Measurements from ENCODE around the gene PFAS.

Gene PFAS

DNA sequence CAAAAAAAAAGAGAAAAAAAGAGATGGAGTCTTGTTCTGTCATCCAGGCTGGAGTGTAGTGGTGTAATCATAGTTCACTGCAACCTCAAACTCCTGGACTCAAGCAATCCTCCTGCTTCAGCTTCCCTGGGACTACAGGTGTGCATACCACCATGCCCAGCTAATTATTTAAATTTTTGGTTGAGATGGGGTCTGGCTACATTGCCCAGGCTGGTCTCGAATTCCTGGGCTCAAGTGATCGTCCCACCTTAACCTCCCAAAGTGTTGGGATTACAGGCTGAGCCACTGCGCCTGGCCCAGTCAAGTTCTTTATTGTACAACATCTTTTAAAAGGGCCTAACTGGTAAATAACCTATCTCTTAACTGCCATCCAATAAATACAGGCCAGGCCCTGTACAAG lies 33.3 kb downstream of the PFAS start:
- Histone ChIP-seq H3K4me1 (ENCODE audit: control insufficient read depth, insufficient read depth, low read length) (no peaks in the 10 kb centered on the region), H3K27me3 (ENCODE audit: control insufficient read depth, insufficient read depth, low read length) (no peaks in the 10 kb centered on the region), H3K9ac (ENCODE audit: low read depth, low read length) (no peak overlapping the region), H3K36me3 (ENCODE audit: control insufficient read depth, insufficient read depth, low read length) (no peaks in the 10 kb centered on the region), H3K4me3 (ENCODE audit: low read depth, low read length) (no peak overlapping the region), H3K9me3 (ENCODE audit: control insufficient read depth, insufficient read depth, low read length) (no peaks in the 10 kb centered on the region)

DNA sequence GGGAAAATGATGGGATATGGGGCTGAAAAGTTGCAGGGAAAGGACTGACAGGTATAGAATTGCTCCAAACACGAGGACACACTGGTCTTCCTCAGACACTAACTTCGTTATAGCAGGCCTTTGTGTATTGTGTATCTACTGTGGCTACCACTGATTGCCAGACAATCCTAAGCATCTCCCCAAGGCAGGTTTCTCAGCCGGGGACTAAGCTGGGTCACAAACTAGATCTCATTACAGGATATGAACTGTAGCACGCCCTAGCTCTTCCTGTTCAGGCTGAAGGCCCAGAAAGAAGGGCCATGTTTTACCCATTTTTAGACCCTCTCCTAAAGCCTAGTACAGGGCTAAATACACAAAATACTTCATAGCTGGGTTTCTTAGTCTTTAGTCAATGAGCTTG lies 34.3 kb downstream of the PFAS start:
- H3K4me1 ChIP-seq (ENCODE audit: control insufficient read depth, insufficient read depth, low read length): no peaks in the 10 kb centered on the region
- no peaks in the 10 kb centered on the region for H3K36me3 ChIP-seq (ENCODE audit: control insufficient read depth, insufficient read depth, low read length)
- no peaks in the 10 kb centered on the region for H3K27me3 ChIP-seq (ENCODE audit: control insufficient read depth, insufficient read depth, low read length)
- H3K9me3 ChIP-seq (ENCODE audit: control insufficient read depth, insufficient read depth, low read length): no peaks in the 10 kb centered on the region
- no peak overlapping the region for H3K4me3 ChIP-seq (ENCODE audit: low read depth, low read length)
- no peak overlapping the region for H3K9ac ChIP-seq (ENCODE audit: low read depth, low read length)

DNA sequence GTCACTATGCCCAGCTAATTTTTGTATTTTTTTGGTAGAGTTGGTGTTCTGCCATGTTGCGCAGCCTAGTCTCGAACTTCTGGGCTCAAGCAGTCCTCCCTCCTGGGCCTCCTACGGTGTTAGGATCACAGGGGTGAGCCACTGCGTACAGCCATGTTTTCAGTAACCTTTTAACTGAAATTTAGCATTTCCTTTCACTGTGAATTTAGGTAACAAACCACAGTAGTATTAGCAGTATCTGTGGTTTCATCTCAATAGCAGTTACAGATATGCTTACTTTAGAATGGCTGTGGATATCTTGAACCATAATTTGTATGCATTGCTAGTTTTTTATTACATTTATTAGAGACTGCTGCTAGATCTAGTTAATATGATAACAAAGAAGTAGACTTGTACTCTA lies 35.0 kb downstream of the PFAS start:
- H3K4me3 ChIP-seq (ENCODE audit: low read depth, low read length): no peak overlapping the region
- H3K4me1 ChIP-seq (ENCODE audit: control insufficient read depth, insufficient read depth, low read length): no peaks in the 10 kb centered on the region
- no peaks in the 10 kb centered on the region for H3K36me3 ChIP-seq (ENCODE audit: control insufficient read depth, insufficient read depth, low read length)
- H3K9ac ChIP-seq (ENCODE audit: low read depth, low read length): no peak overlapping the region
- H3K9me3 ChIP-seq (ENCODE audit: control insufficient read depth, insufficient read depth, low read length): no peaks in the 10 kb centered on the region
- no peaks in the 10 kb centered on the region for H3K27me3 ChIP-seq (ENCODE audit: control insufficient read depth, insufficient read depth, low read length)

DNA sequence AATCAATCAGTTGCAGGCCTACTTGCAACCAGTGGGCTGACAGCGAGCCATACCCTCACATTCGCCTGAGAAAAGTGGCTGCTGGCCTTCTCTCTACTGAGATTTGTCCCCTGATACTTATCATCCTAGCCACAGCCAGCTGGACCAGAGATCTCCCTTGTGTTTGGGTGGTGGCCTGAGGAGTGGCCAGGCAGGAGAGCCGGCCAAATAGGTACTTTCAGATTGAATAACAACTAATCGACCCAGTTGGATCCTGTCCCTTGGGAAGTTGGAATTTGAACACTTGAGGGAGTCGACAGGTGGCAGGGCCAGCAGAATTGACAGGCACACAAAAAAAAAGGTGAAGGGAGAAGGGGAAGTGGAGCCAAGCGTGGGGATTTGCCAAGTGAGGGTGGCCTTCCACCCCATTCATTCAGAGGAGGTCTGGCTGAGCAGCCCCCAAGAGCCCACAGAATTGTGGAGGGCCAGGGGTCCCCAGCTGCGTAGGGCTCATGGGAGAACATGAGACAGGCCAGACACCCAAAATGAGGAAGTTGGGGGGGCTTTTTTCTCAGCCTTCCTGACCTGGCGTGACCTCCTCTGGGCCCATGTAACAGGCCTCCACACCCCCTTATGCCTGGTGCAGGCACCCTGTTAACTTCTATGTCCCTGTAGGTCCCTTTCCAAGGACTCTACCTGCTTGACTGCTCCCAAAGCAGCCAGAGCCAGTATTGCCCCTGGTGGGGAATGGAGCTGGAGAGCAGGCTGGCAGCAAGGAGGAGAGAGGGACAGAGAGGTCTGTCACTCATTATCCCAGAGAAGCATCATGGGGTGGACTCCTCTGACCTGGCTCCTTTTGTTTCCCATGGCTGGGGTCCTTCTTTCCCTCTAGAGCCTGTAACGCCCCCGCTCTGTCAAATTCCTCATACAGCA lies 36.4 kb downstream of the PFAS start:
- H3K36me3 ChIP-seq (ENCODE audit: control insufficient read depth, insufficient read depth, low read length): peaks cover 2% of the 10 kb centered on the region
- no peaks in the 10 kb centered on the region for H3K9me3 ChIP-seq (ENCODE audit: control insufficient read depth, insufficient read depth, low read length)
- no peak overlapping the region for H3K9ac ChIP-seq (ENCODE audit: low read depth, low read length)
- no peak overlapping the region for H3K4me3 ChIP-seq (ENCODE audit: low read depth, low read length)
- no peaks in the 10 kb centered on the region for H3K27me3 ChIP-seq (ENCODE audit: control insufficient read depth, insufficient read depth, low read length)
- no peaks in the 10 kb centered on the region for H3K4me1 ChIP-seq (ENCODE audit: control insufficient read depth, insufficient read depth, low read length)

DNA sequence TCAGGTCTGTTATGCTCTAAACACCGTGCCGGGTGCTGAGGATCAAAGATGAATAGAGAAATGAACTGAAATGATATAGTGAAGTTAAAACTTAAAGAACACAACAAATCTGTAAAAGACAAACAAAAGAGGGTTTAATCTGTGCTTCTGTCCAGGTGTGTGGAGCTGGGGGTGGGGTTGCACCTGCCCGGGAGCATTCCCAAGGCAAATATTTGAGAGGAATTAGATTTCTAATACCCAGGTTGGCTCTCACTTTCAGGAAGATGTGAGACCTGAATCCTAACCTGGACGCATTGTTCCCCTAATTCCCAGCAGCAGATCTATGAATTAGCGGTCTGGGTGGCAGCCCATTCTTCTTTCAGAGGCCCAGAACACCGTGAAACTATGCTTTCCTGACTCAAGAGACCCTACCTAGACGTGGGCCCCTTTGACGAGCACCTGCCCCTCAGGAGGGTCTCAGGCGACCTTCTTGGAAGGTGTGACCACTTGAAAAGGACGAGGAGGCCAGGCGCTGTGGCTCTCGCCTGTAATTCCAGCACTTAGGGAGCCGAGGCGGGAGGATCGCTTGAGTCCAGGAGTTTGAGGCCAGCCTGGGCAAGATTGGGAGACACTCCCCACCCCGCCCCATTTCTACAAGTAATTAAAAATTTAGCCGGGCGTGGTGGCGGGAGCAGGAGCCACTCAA lies 38.7 kb downstream of the PFAS start:
- no peaks in the 10 kb centered on the region for H3K4me1 ChIP-seq (ENCODE audit: control insufficient read depth, insufficient read depth, low read length)

DNA sequence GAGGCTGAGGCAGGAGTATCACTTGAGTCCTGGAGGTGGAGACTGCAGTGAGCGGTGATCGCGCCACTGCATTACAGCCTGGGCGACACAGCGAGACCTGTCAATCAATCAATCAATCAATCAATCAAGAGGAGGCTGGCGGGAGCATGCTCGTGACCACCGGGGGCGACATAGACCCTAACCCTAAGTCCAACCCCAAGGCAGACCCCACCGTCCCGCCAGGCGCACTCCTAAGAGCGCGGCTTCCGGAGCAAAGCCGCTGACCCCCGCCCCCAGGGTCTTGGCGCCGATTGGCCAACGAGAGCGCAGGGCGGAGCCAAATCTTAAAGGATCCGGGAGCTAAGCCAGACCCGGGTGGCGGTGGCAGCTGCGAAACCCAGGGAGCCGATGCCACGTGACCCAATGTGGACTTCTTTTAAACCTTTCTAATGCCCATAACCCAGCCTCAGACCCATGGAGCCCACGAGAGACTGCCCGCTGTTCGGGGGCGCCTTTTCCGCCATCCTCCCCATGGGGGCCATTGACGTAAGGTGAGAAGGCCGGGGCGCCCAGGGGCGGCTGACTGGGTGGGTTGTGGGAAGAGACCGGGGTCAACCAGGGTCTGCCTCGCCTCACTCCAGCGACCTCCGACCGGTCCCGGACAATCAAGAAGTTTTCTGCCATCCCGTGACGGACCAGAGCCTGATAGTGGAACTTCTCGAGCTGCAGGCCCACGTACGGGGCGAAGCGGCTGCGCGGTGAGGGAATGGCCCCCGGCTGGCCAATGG lies 39.4 kb downstream of the PFAS start, which contains the start of gene RANGRF:
Gene RANGRF, plus strand, starts transcription at position 335 of the 767 bp plus-strand sequence. Its CDS starts 119 bp downstream, at position 454.
- peaks cover 2% of the 10 kb centered on the region for H3K36me3 ChIP-seq (ENCODE audit: control insufficient read depth, insufficient read depth, low read length)
- peak within 1 kb of the TSS; percentile 81 for H3K9ac ChIP-seq (ENCODE audit: low read depth, low read length)
- H3K4me1 ChIP-seq (ENCODE audit: control insufficient read depth, insufficient read depth, low read length): no peaks in the 10 kb centered on the region
- no peaks in the 10 kb centered on the region for H3K27me3 ChIP-seq (ENCODE audit: control insufficient read depth, insufficient read depth, low read length)
- no peaks in the 10 kb centered on the region for H3K9me3 ChIP-seq (ENCODE audit: control insufficient read depth, insufficient read depth, low read length)
- peak within 1 kb of the TSS; percentile 92 for H3K4me3 ChIP-seq (ENCODE audit: low read depth, low read length)

More for the DNA sequence above, 38.7 kb downstream of the PFAS start:
- H3K4me3 ChIP-seq (ENCODE audit: low read depth, low read length): peak overlapping the region; percentile 92
- peak overlapping the region; percentile 60 for H3K9ac ChIP-seq (ENCODE audit: low read depth, low read length)
- H3K9me3 ChIP-seq (ENCODE audit: control insufficient read depth, insufficient read depth, low read length): no peaks in the 10 kb centered on the region
- peaks cover 2% of the 10 kb centered on the region for H3K36me3 ChIP-seq (ENCODE audit: control insufficient read depth, insufficient read depth, low read length)
- no peaks in the 10 kb centered on the region for H3K27me3 ChIP-seq (ENCODE audit: control insufficient read depth, insufficient read depth, low read length)

DNA sequence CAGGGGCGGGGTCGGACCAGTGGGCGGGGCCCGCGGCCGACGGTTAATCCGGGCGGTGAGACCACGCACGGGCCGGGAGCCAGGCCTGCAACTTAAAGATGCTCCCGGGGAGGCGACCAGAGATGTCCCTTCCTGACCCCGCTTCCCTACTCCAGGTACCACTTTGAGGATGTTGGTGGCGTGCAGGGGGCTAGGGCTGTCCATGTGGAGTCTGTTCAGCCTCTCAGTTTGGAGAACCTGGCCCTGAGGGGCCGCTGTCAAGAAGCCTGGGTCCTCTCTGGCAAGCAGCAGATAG lies 40.0 kb downstream of the PFAS start:
- no peaks in the 10 kb centered on the region for H3K9me3 ChIP-seq (ENCODE audit: control insufficient read depth, insufficient read depth, low read length)
- no peaks in the 10 kb centered on the region for H3K4me1 ChIP-seq (ENCODE audit: control insufficient read depth, insufficient read depth, low read length)
- peaks cover 2% of the 10 kb centered on the region for H3K36me3 ChIP-seq (ENCODE audit: control insufficient read depth, insufficient read depth, low read length)
- H3K27me3 ChIP-seq (ENCODE audit: control insufficient read depth, insufficient read depth, low read length): no peaks in the 10 kb centered on the region
- peak overlapping the region; percentile 81 for H3K9ac ChIP-seq (ENCODE audit: low read depth, low read length)
- H3K4me3 ChIP-seq (ENCODE audit: low read depth, low read length): peak overlapping the region; percentile 92

DNA sequence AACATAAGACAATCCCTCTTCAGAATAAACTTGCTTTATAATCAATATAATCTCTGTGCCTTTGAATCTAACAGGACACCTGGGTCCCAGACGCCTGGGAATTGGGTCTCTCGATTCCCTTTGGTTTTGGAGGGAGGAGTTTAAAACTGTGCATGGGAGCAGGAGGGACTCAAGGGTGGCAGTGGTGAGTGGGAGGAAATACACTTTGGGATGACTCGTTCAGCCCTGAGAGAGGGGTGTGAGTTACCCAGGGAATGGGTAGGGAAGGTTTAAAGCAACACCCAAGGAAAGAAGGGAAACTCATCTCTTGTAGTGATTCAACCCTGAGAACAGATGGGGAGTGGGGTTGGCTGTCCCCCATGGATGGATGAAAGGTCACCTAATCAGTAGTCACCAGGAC lies 41.0 kb downstream of the PFAS start:
- no peaks in the 10 kb centered on the region for H3K4me1 ChIP-seq (ENCODE audit: control insufficient read depth, insufficient read depth, low read length)

DNA sequence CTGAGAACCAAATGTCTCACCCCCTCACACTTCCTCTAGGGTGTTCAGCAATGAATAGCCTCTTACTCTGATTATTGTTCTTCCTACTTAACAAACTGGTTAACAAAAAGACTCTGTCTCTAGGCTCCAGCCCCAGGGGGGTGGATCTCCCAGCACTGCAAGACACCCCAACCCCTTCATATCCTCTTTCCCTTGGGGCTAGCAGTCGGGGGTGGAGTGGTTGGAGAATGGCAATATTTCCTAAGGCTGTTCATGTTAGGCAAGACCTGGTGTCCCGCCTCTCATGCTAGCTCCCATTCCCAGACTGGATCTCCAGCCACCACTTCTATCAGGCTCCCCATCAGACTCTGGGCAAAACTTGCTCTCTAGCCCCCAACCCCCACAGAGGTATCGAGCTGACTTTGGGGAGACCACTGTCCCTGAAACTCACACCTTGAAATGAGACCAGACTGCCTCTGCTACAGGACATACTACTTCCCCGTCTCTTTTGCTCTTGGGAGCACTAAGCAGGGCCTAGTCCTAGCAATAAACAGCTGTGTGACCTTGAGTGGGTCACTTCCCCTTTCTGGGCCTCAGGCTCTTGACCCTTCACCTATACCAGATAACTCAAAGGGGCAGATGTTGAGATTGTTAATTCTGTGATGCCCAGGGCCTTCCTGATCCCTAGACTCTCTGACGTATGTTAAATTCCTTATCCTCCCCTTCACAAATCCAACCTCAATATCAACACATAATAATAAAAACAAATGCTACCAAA lies 43.7 kb downstream of the PFAS start:
- no peak overlapping the region for H3K9ac ChIP-seq (ENCODE audit: low read depth, low read length)

More for the DNA sequence above, 41.0 kb downstream of the PFAS start:
- H3K36me3 ChIP-seq (ENCODE audit: control insufficient read depth, insufficient read depth, low read length): peaks cover 2% of the 10 kb centered on the region
- no peak overlapping the region for H3K4me3 ChIP-seq (ENCODE audit: low read depth, low read length)
- no peak overlapping the region for H3K9ac ChIP-seq (ENCODE audit: low read depth, low read length)
- H3K27me3 ChIP-seq (ENCODE audit: control insufficient read depth, insufficient read depth, low read length): no peaks in the 10 kb centered on the region
- H3K9me3 ChIP-seq (ENCODE audit: control insufficient read depth, insufficient read depth, low read length): no peaks in the 10 kb centered on the region

DNA sequence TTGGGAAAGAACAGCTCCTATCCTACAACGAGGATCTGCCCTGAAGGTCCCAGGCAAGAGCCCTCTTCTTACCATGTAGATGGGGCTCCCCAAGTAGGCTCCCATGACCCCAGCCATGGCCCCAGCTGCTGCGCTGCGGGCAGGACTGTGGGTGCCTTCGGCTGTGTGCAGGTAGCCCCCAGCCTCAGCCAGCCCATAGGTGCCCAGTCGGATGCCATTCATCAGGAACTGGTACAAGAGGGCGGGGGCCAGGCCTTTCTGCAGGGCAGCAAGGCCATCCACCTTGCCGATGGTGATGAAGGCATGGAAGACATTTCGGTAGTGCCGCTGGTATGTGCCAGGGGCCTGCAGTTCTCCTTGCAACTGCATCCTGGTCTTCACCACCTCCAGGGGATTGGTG lies 45.3 kb downstream of the PFAS start:
- Histone ChIP-seq H3K9ac (ENCODE audit: low read depth, low read length) (no peak overlapping the region), H3K4me1 (ENCODE audit: control insufficient read depth, insufficient read depth, low read length) (no peaks in the 10 kb centered on the region), H3K4me3 (ENCODE audit: low read depth, low read length) (peak overlapping the region; percentile 64)

More for the DNA sequence above, 43.7 kb downstream of the PFAS start:
- no peaks in the 10 kb centered on the region for H3K9me3 ChIP-seq (ENCODE audit: control insufficient read depth, insufficient read depth, low read length)
- H3K36me3 ChIP-seq (ENCODE audit: control insufficient read depth, insufficient read depth, low read length): peaks cover 2% of the 10 kb centered on the region
- no peaks in the 10 kb centered on the region for H3K4me1 ChIP-seq (ENCODE audit: control insufficient read depth, insufficient read depth, low read length)
- H3K27me3 ChIP-seq (ENCODE audit: control insufficient read depth, insufficient read depth, low read length): no peaks in the 10 kb centered on the region
- no peak overlapping the region for H3K4me3 ChIP-seq (ENCODE audit: low read depth, low read length)

DNA sequence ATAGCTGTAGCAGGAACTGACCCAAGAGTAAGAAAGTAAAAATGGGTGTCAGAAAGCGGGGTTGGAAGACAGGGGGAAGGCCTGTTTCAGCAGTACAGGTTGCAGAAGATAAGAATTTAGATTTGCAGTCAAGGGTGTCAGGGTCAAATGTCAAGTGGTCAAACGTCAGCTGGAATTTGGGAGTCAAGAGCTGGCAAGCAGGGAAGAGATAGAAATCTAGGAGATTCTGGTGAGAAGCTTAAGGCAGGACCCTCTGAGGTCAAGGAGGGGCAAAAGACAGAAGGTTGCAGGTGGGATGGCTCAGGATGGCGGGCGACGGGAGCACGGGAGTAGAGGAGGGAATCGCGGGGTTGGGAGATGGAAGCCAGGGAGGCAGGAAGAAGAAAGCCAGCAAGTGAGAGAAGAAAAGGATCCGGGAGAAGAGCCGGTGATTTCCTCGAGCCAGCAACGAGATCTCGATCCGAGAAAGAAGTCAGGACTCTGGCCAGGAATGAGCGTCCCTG lies 45.8 kb downstream of the PFAS start:
- no peaks in the 10 kb centered on the region for H3K9me3 ChIP-seq (ENCODE audit: control insufficient read depth, insufficient read depth, low read length)
- H3K4me3 ChIP-seq (ENCODE audit: low read depth, low read length): peak overlapping the region; percentile 64
- no peaks in the 10 kb centered on the region for H3K4me1 ChIP-seq (ENCODE audit: control insufficient read depth, insufficient read depth, low read length)
- H3K27me3 ChIP-seq (ENCODE audit: control insufficient read depth, insufficient read depth, low read length): no peaks in the 10 kb centered on the region
- no peak overlapping the region for H3K9ac ChIP-seq (ENCODE audit: low read depth, low read length)
- H3K36me3 ChIP-seq (ENCODE audit: control insufficient read depth, insufficient read depth, low read length): peaks cover 2% of the 10 kb centered on the region

More for the DNA sequence above, 45.3 kb downstream of the PFAS start:
- Histone ChIP-seq H3K27me3 (ENCODE audit: control insufficient read depth, insufficient read depth, low read length) (no peaks in the 10 kb centered on the region), H3K9me3 (ENCODE audit: control insufficient read depth, insufficient read depth, low read length) (no peaks in the 10 kb centered on the region), H3K36me3 (ENCODE audit: control insufficient read depth, insufficient read depth, low read length) (peaks cover 2% of the 10 kb centered on the region)
